HL-60 (cell line): ENCODE data around the gene NPB.
A peak's percentile ranks its signal among the peaks of the same experiment; 100 is the strongest.

Source experiments
- DNase-seq, 2 experiments: peaks; one replicate each; pipeline ENCODE4 v3.0.0-alpha.2; 2010 to 2020; ENCODE audit warnings: low read depth in 1 of 2, low spot score in 1 of 2
- H3K27ac ChIP-seq: fragments of 250-450 bp; sonication (Bioruptor Pico); replicated peaks from 2 replicates; pipeline ENCODE4 v1.5.1; 2020; ENCODE audit warnings: mild to moderate bottlenecking, moderate library complexity
- H3K27me3 ChIP-seq: fragments of 250-450 bp; sonication (Bioruptor Pico); 2 replicates; pipeline ENCODE4 v1.5.1; 2021; ENCODE audit warnings: mild to moderate bottlenecking, moderate library complexity; ENCODE audit not compliant: insufficient read depth, poor library complexity, severe bottlenecking
- H3K4me3 ChIP-seq: replicated peaks from 2 replicates; pipeline ENCODE4 v1.5.1; 2011; ENCODE audit warnings: mild to moderate bottlenecking, control low read depth, low read length; ENCODE audit not compliant: insufficient read depth
- GABPA ChIP-seq: IDR thresholded peaks from 2 replicates; pipeline ENCODE4 v1.6.1; 2012; ENCODE audit warnings: low read depth
- POLR2AphosphoS5 ChIP-seq: IDR thresholded peaks from 2 replicates; pipeline ENCODE4 v1.6.1; 2012; ENCODE audit warnings: low read depth
- SPI1 ChIP-seq: IDR thresholded peaks from 2 replicates; pipeline ENCODE4 v1.6.1; 2012; ENCODE audit warnings: low read depth, mild to moderate bottlenecking, borderline replicate concordance
- TF ChIP-seq, protein P1 (sequence below): IDR thresholded peaks from one replicate; pipeline ENCODE4 v1.5.1; 2011; ENCODE audit warnings: low read length, control low read depth, inconsistent platforms; ENCODE audit not compliant: insufficient read depth
- TF ChIP-seq, protein P2 (sequence below): IDR thresholded peaks from 2 replicates; pipeline ENCODE4 v1.6.1; 2012; ENCODE audit warnings: low read depth; ENCODE audit not compliant: insufficient replicate concordance

The NPB gene

DNA sequence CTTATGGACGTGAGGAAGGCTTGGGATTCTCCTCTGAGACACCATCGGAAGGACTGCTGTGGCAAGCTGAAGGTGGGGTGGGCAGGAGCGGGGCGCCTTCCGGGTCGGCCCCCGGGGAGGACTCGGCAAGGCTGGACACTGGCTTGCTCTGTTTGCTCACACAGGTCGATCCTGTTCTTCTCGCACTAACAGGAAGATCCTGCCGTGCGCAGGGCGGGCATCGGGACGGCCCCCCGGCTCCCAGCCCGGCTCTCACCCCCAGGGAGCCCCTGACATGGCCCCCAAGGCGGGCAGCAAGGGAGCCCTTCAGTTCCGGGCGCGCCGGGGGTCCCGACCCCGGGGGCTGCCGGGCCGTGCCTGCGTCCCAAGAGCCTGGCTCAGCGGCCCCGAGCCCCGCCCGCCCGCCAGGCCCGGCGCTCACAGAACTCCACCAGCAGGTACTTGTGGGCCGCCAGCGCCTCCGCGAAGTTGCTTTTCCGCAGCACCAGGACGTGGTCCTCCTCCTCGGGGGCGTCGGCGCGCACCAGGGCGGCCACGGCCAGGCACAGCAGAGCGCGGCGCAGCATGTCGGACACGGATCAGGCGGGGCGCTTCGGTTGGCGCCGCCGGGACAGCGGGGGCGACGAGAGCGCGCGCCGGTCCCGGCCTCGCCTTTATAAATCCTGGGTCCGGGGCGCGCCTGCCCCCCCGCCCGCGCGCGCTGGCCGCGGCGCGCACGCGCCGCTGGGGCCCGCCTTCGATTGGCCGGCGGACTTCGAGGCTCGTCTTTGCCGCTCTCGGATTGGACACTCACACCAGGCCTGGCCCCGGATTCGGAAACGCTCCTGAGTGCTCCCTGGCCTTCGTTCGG, 41.9 kb upstream of the NPB start, which contains the start of gene P4HB:
TSS of gene P4HB (minus strand) at position 630 of the 850 bp plus-strand sequence. CDS start at position 566, 64 bp downstream.
- peak; percentile 96 for TF ChIP-seq POLR2AphosphoS5
- TF ChIP-seq, protein P1, sequence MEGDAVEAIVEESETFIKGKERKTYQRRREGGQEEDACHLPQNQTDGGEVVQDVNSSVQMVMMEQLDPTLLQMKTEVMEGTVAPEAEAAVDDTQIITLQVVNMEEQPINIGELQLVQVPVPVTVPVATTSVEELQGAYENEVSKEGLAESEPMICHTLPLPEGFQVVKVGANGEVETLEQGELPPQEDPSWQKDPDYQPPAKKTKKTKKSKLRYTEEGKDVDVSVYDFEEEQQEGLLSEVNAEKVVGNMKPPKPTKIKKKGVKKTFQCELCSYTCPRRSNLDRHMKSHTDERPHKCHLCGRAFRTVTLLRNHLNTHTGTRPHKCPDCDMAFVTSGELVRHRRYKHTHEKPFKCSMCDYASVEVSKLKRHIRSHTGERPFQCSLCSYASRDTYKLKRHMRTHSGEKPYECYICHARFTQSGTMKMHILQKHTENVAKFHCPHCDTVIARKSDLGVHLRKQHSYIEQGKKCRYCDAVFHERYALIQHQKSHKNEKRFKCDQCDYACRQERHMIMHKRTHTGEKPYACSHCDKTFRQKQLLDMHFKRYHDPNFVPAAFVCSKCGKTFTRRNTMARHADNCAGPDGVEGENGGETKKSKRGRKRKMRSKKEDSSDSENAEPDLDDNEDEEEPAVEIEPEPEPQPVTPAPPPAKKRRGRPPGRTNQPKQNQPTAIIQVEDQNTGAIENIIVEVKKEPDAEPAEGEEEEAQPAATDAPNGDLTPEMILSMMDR: no peak
- TF ChIP-seq, protein P2, sequence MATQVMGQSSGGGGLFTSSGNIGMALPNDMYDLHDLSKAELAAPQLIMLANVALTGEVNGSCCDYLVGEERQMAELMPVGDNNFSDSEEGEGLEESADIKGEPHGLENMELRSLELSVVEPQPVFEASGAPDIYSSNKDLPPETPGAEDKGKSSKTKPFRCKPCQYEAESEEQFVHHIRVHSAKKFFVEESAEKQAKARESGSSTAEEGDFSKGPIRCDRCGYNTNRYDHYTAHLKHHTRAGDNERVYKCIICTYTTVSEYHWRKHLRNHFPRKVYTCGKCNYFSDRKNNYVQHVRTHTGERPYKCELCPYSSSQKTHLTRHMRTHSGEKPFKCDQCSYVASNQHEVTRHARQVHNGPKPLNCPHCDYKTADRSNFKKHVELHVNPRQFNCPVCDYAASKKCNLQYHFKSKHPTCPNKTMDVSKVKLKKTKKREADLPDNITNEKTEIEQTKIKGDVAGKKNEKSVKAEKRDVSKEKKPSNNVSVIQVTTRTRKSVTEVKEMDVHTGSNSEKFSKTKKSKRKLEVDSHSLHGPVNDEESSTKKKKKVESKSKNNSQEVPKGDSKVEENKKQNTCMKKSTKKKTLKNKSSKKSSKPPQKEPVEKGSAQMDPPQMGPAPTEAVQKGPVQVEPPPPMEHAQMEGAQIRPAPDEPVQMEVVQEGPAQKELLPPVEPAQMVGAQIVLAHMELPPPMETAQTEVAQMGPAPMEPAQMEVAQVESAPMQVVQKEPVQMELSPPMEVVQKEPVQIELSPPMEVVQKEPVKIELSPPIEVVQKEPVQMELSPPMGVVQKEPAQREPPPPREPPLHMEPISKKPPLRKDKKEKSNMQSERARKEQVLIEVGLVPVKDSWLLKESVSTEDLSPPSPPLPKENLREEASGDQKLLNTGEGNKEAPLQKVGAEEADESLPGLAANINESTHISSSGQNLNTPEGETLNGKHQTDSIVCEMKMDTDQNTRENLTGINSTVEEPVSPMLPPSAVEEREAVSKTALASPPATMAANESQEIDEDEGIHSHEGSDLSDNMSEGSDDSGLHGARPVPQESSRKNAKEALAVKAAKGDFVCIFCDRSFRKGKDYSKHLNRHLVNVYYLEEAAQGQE: peak; percentile 61
- peak in 1 of 2 experiments; percentile 91 for DNase-seq
- H3K27me3 ChIP-seq: no peaks in the 10 kb centered on the region
- peak within 1 kb of the TSS; percentile 89 for H3K4me3 ChIP-seq
- H3K27ac ChIP-seq: peak within 1 kb of the TSS; percentile 96

DNA sequence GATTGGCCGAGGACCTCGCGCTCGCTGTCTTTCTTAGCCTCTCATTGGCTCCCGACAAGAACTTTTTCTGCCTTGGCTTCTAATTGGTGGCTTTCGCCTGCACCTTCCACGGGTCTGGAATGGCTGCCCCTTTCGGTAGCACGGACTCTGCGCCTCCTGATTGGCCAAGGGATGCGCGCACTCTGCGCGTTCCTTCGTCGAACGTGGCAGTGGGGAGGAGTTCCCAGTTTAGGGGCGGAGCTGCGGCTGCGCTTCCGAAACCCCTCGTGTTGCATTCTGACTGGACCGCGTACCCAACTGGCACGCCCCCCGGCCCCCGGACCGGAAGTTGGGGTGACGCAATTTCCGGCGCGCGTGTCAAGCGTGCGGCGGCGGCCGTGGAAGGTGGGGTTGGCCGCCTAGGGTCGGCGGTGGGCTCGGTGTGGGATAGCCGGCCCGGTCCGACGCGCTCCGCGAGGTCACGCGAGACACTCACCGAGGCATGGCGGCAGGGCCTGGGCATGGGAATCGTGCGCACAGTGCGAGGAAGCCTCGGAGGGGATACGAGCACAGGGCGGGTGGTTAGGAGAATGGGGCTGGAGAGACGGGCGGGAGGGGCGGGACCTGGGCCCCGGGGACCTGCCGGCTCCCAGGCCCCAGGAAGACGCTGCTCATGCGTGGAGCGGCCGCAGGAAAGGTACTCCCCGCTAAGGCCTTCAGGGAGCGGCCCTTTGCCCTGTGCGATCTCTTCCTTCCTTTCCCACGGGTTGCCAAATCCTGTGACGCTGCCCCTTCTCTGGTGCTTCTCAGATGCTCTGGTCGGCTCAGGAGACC, 41.1 kb upstream of the NPB start:
- TF ChIP-seq SPI1: peak; percentile 29; the same call in 1 of the 2 replicates
- TF ChIP-seq, protein P1: no peak
- TF ChIP-seq POLR2AphosphoS5: peak; percentile 86
- peak; percentile 93 for TF ChIP-seq GABPA
- TF ChIP-seq, protein P2: peak; percentile 65
- H3K27ac ChIP-seq: peak overlapping the region; percentile 96
- peak overlapping the region; percentile 62 for H3K4me3 ChIP-seq
- H3K27me3 ChIP-seq: no peaks in the 10 kb centered on the region
- peak; percentile 100 for DNase-seq

DNA sequence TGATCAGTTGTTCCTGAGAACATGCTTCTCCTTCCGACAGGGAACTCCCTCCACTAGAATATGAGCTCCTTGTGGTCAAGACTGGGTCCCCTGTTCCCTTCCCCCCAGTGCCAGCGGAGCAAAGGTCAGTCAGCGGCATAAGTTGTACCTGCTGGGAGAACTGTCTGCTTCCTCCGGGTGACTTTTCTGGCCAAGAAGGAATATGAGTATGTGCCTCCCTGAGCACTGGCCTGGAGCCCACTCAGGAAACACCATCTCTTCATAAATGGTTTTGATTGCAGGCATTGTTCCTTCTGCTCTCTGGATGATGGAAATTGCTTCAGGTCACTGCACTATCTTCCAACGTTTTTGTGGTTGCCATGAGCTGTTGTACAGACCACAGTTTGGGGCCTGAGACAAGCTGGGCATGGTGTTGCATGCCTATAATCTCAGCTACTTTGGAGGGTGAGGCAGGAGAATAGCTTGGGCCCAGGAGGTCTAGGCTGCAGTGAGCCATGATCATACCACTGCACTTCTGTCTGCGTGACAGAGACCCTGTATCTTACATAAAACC, 38.8 kb upstream of the NPB start:
- TF ChIP-seq POLR2AphosphoS5 (peak; percentile 88), SPI1 (no peak), GABPA (no peak)
- TF ChIP-seq, protein P1: no peak
- Histone ChIP-seq H3K4me3 (peak overlapping the region; percentile 2), H3K27me3 (no peaks in the 10 kb centered on the region), H3K27ac (peak overlapping the region; percentile 96)
- DNase-seq: peak in 1 of 2 experiments; percentile 87
